ENCODE results near the gene CDH5. TPM values are rescaled to one million over a fixed set of nuclear protein-coding genes. Genes with fewer than 3 reads are reported as not detected.

The CDH5 gene
- total and polyA plus RNA-seq, 2 experiments from 2014 or later: not detected

GRCh38 chr16:66400503-66401380, 34.3 kb downstream of the CDH5 start:
- Histone ChIP-seq H3K27ac (no peak overlapping the region), H4K20me1 (ENCODE audit: insufficient read depth) (no peaks in the 10 kb centered on the region), H3K36me3 (ENCODE audit: low read depth) (no peaks in the 10 kb centered on the region), H3K4me1 (ENCODE audit: insufficient read depth) (no peaks in the 10 kb centered on the region), H3K9me3 (ENCODE audit: low read depth) (no peaks in the 10 kb centered on the region), H3K27me3 (replicated peaks; ENCODE audit: insufficient read depth) (peaks cover 6% of the 10 kb centered on the region), H2AFZ (no peak overlapping the region), H3K9ac (no peak overlapping the region), H3K4me2 (ENCODE audit: unreplicated experiment) (no peak overlapping the region), H3K79me2 (ENCODE audit: insufficient read depth) (no peaks in the 10 kb centered on the region), H3K9me2 (ENCODE audit: insufficient read depth) (no peaks in the 10 kb centered on the region), H3K4me3 (no peak overlapping the region), H3F3A (ENCODE audit: insufficient read depth) (no peaks in the 10 kb centered on the region)
- no peak for DNase-seq
- in situ Hi-C loops (cut with MboI): loop anchor here (10.0 to 25.0 kb wide), 2 partner anchors 84 to 462 kb away; no protein-coding TSS in a partner anchor
- TF ChIP-seq EZH2phosphoT487 (IDR thresholded peaks at IDR 0.05; ENCODE audit: insufficient read depth, low read depth) (no peak), EZH2 (IDR thresholded peaks at IDR 0.05; ENCODE audit: insufficient read depth, poor library complexity, severe bottlenecking) (no peak)
- WGBS, 2 experiments (ENCODE audit: low coverage in 1 of 2, low lambda C conversion rate in 2 of 2, missing lambda C conversion rate in 2 of 2): 82 to 85% methylated on average over 20 of the region's 20 CpGs

GRCh38 chr16:66401610-66402009, 35.1 kb downstream of the CDH5 start:
- Histone ChIP-seq H3K27ac (no peak overlapping the region), H3K4me1 (ENCODE audit: insufficient read depth) (no peaks in the 10 kb centered on the region), H3F3A (ENCODE audit: insufficient read depth) (no peaks in the 10 kb centered on the region), H3K4me2 (ENCODE audit: unreplicated experiment) (no peak overlapping the region), H3K4me3 (no peak overlapping the region), H3K36me3 (ENCODE audit: low read depth) (no peaks in the 10 kb centered on the region), H3K9ac (no peak overlapping the region), H2AFZ (no peak overlapping the region), H3K9me3 (ENCODE audit: low read depth) (no peaks in the 10 kb centered on the region), H4K20me1 (ENCODE audit: insufficient read depth) (no peaks in the 10 kb centered on the region), H3K79me2 (ENCODE audit: insufficient read depth) (no peaks in the 10 kb centered on the region), H3K9me2 (ENCODE audit: insufficient read depth) (no peaks in the 10 kb centered on the region), H3K27me3 (replicated peaks; ENCODE audit: insufficient read depth) (peaks cover 10% of the 10 kb centered on the region)
- TF ChIP-seq EZH2 (IDR thresholded peaks at IDR 0.05; ENCODE audit: insufficient read depth, poor library complexity, severe bottlenecking) (no peak), EZH2phosphoT487 (IDR thresholded peaks at IDR 0.05; ENCODE audit: insufficient read depth, low read depth) (no peak)
- in situ Hi-C loops (cut with MboI): loop anchor here (10.0 to 25.0 kb wide), 2 partner anchors 83 to 461 kb away; no protein-coding TSS in a partner anchor
- no peak for DNase-seq
- 71 to 80% methylated on average over 9 to 11 of the region's 11 CpGs for WGBS, 2 experiments (ENCODE audit: low coverage in 1 of 2, low lambda C conversion rate in 2 of 2, missing lambda C conversion rate in 2 of 2)

DNA sequence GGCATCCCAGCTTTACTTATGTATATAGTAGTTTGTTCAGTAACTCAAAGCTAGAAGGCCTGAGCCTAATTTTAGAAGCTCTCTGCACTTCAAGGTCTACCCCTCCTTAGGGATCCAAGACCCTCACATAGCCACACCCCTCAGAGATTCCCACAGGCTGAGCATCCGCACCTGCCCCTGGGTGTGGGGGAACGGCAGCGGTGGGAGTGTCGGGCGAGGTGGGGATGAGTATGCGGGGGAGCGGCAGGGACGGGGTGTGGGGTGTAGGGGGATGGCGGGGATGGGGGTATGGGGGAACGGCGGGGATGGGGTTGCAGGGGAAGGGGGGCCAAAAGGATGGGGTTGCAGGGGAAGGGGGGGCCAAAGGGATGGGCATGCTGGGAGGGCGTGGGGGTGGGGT, 35.7 kb downstream of the CDH5 start:
- Histone ChIP-seq H3K9me3 (ENCODE audit: low read depth) (no peaks in the 10 kb centered on the region), H3K9me2 (ENCODE audit: insufficient read depth) (no peaks in the 10 kb centered on the region), H3K4me3 (no peak overlapping the region), H3K27me3 (replicated peaks; ENCODE audit: insufficient read depth) (peaks cover 10% of the 10 kb centered on the region), H3K36me3 (ENCODE audit: low read depth) (no peaks in the 10 kb centered on the region), H2AFZ (no peak overlapping the region), H4K20me1 (ENCODE audit: insufficient read depth) (no peaks in the 10 kb centered on the region), H3K27ac (no peak overlapping the region), H3F3A (ENCODE audit: insufficient read depth) (no peaks in the 10 kb centered on the region), H3K4me2 (ENCODE audit: unreplicated experiment) (no peak overlapping the region), H3K9ac (no peak overlapping the region), H3K4me1 (ENCODE audit: insufficient read depth) (no peaks in the 10 kb centered on the region), H3K79me2 (ENCODE audit: insufficient read depth) (no peaks in the 10 kb centered on the region)
- in situ Hi-C loops (cut with MboI): loop anchor here (10.0 to 25.0 kb wide), 2 partner anchors 83 to 460 kb away; no protein-coding TSS in a partner anchor
- no peak for DNase-seq
- TF ChIP-seq EZH2phosphoT487 (IDR thresholded peaks at IDR 0.05; ENCODE audit: insufficient read depth, low read depth) (no peak), EZH2 (IDR thresholded peaks at IDR 0.05; ENCODE audit: insufficient read depth, poor library complexity, severe bottlenecking) (no peak)
- WGBS, 2 experiments (ENCODE audit: low coverage in 1 of 2, low lambda C conversion rate in 2 of 2, missing lambda C conversion rate in 2 of 2): 71 to 78% methylated on average over 8 to 12 of the region's 12 CpGs

GRCh38 chr16:66402591-66403230, 36.2 kb downstream of the CDH5 start:
- Histone ChIP-seq H3K27ac (no peak overlapping the region), H4K20me1 (ENCODE audit: insufficient read depth) (no peaks in the 10 kb centered on the region), H3K4me2 (ENCODE audit: unreplicated experiment) (no peak overlapping the region), H3K79me2 (ENCODE audit: insufficient read depth) (no peaks in the 10 kb centered on the region), H3K27me3 (replicated peaks; ENCODE audit: insufficient read depth) (peaks cover 10% of the 10 kb centered on the region), H3K9ac (no peak overlapping the region), H3K9me2 (ENCODE audit: insufficient read depth) (no peaks in the 10 kb centered on the region), H3K9me3 (ENCODE audit: low read depth) (no peaks in the 10 kb centered on the region), H3F3A (ENCODE audit: insufficient read depth) (peaks cover 2% of the 10 kb centered on the region), H3K36me3 (ENCODE audit: low read depth) (no peaks in the 10 kb centered on the region), H3K4me3 (no peak overlapping the region), H2AFZ (no peak overlapping the region), H3K4me1 (ENCODE audit: insufficient read depth) (no peaks in the 10 kb centered on the region)
- no peak for DNase-seq
- WGBS, 2 experiments (ENCODE audit: low coverage in 1 of 2, low lambda C conversion rate in 2 of 2, missing lambda C conversion rate in 2 of 2): 85 to 98% methylated on average over 15 to 60 of the region's 61 CpGs
- in situ Hi-C loops (cut with MboI): loop anchor here (10.0 to 25.0 kb wide), 2 partner anchors 82 to 460 kb away; no protein-coding TSS in a partner anchor
- no peak for TF ChIP-seq EZH2phosphoT487 (IDR thresholded peaks at IDR 0.05; ENCODE audit: insufficient read depth, low read depth)
